H1 (cell line): ENCODE measurements around the gene TP63. TPM values are rescaled to one million over a fixed set of nuclear protein-coding genes. Genes with fewer than 3 reads are reported as not detected.

Experiments
- CBX8 ChIP-seq: fragments of 300-800, 300-1000 bp; sonication (generic); IDR thresholded peaks from 2 replicates; pipeline ENCODE4 v1.7.1; 2016; ENCODE audit warnings: low read depth, low read length, borderline replicate concordance
- CHD2 ChIP-seq: IDR thresholded peaks from 2 replicates; pipeline ENCODE4 v1.6.1; 2012; ENCODE audit warnings: low read length, improper control_type of control experiment
- CTBP2 ChIP-seq: IDR thresholded peaks from 2 replicates; pipeline ENCODE4 v1.7.0; 2011; ENCODE audit warnings: borderline replicate concordance, mild to moderate bottlenecking, moderate library complexity, mixed read lengths, low read length; ENCODE audit not compliant: insufficient read depth, insufficient read length
- GTF2F1 ChIP-seq: IDR thresholded peaks from 2 replicates; pipeline ENCODE4 v1.6.1; 2012; ENCODE audit warnings: low read depth, low read length, improper control_type of control experiment, borderline replicate concordance
- RFX5 ChIP-seq: IDR thresholded peaks from 2 replicates; pipeline ENCODE4 v1.6.1; 2011; ENCODE audit warnings: low read depth, low read length, improper control_type of control experiment, borderline replicate concordance
- RNF2 ChIP-seq: fragments of 200-900, 300-1000 bp; sonication (generic); IDR thresholded peaks from 2 replicates; pipeline ENCODE4 v1.7.1; 2016; ENCODE audit warnings: borderline replicate concordance, low read depth, mild to moderate bottlenecking, antibody characterized with exemption, low read length; ENCODE audit not compliant: poor library complexity, severe bottlenecking; ENCODE audit errors: missing control alignments
- SAP30 ChIP-seq: fragments of 300-600 bp; sonication (generic); IDR thresholded peaks from 2 replicates; pipeline ENCODE4 v1.7.1; 2012; ENCODE audit warnings: low read length, moderate library complexity, mild to moderate bottlenecking, inconsistent platforms; ENCODE audit not compliant: insufficient read depth, insufficient replicate concordance
- TCF12 ChIP-seq: IDR thresholded peaks from 2 replicates; pipeline ENCODE4 v1.6.1; 2011; ENCODE audit warnings: low read depth, mild to moderate bottlenecking, low read length
- polyA plus RNA-seq, 7 experiments: library from polyadenylated mRNA; depleted of rRNA in 3 of 7; stranded (reverse) in 5 of 7; unstranded in 2 of 7; fragments of >200 nt in 5 of 7; fragments of 200-250 nt in 2 of 7; gene quantifications; 1 replicate in 5 of 7; 2 replicates in 1 of 7; 4 replicates in 1 of 7; pipeline versions ENCODE4 v1.2.1 to v1.2.3, GENCODE V29; 2011 to 2013; ENCODE audit warnings: missing spikeins in 2 of 7, mixed read lengths in 2 of 7
- total RNA-seq: library from RNA; stranded (reverse); fragmentation: NEBNext Ultra II Directional; extraction: Animal tissue kit (Norgen Biotek cat#: 25700); gene quantifications from 2 replicates; pipeline ENCODE4 v1.2.1, GENCODE V29; 2021
- TF ChIP-seq, protein P1 (sequence below): fragments of 300-600 bp; sonication (generic); IDR thresholded peaks from 2 replicates; pipeline ENCODE4 v1.7.1; 2012; ENCODE audit warnings: low read length, moderate library complexity, mild to moderate bottlenecking, inconsistent platforms; ENCODE audit not compliant: insufficient replicate concordance

TP63 gene
- total and polyA plus RNA-seq, 2 of the 8 experiments (the other 6 are each of a cell fraction or from before 2014, with no cell fraction given) = not detected

DNA sequence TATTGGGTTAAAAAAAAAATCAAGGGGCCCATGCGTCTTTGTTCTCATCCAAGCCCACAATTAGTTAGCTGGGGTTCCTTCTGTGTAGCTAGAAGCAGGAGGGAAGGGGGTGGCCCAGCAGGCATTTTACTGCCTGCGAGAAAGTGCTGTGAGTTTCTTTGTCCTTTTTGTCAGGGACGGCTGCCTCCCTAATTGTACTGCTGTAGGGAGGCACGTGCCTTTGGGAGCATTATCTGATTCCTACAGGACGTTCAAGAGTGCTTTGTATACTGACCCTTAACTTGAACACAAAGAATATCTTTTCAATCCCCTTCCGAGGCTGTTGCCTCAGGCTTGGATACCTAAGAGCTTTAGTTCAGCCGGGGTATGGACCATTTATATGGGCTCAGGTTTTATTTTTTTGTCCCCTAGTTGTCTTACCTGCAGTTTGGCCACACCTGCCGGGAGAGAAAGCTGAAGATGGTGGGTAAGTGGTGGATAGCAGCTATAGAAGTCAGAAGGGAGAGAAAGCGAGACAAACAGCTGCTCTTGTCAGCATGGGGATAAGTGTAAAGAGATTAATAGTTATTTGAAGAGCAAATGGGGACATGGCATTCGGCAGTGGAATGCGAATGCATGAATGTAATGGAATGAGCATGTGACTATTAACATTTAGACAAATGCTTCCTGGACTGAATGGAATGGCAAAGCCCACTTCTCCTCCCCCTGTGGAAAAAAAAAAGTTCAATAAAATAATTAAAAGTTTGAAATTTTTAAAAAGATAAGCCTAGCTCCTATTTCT lies 175.2 kb downstream of the TP63 start (continued):
- TF ChIP-seq, protein P1, sequence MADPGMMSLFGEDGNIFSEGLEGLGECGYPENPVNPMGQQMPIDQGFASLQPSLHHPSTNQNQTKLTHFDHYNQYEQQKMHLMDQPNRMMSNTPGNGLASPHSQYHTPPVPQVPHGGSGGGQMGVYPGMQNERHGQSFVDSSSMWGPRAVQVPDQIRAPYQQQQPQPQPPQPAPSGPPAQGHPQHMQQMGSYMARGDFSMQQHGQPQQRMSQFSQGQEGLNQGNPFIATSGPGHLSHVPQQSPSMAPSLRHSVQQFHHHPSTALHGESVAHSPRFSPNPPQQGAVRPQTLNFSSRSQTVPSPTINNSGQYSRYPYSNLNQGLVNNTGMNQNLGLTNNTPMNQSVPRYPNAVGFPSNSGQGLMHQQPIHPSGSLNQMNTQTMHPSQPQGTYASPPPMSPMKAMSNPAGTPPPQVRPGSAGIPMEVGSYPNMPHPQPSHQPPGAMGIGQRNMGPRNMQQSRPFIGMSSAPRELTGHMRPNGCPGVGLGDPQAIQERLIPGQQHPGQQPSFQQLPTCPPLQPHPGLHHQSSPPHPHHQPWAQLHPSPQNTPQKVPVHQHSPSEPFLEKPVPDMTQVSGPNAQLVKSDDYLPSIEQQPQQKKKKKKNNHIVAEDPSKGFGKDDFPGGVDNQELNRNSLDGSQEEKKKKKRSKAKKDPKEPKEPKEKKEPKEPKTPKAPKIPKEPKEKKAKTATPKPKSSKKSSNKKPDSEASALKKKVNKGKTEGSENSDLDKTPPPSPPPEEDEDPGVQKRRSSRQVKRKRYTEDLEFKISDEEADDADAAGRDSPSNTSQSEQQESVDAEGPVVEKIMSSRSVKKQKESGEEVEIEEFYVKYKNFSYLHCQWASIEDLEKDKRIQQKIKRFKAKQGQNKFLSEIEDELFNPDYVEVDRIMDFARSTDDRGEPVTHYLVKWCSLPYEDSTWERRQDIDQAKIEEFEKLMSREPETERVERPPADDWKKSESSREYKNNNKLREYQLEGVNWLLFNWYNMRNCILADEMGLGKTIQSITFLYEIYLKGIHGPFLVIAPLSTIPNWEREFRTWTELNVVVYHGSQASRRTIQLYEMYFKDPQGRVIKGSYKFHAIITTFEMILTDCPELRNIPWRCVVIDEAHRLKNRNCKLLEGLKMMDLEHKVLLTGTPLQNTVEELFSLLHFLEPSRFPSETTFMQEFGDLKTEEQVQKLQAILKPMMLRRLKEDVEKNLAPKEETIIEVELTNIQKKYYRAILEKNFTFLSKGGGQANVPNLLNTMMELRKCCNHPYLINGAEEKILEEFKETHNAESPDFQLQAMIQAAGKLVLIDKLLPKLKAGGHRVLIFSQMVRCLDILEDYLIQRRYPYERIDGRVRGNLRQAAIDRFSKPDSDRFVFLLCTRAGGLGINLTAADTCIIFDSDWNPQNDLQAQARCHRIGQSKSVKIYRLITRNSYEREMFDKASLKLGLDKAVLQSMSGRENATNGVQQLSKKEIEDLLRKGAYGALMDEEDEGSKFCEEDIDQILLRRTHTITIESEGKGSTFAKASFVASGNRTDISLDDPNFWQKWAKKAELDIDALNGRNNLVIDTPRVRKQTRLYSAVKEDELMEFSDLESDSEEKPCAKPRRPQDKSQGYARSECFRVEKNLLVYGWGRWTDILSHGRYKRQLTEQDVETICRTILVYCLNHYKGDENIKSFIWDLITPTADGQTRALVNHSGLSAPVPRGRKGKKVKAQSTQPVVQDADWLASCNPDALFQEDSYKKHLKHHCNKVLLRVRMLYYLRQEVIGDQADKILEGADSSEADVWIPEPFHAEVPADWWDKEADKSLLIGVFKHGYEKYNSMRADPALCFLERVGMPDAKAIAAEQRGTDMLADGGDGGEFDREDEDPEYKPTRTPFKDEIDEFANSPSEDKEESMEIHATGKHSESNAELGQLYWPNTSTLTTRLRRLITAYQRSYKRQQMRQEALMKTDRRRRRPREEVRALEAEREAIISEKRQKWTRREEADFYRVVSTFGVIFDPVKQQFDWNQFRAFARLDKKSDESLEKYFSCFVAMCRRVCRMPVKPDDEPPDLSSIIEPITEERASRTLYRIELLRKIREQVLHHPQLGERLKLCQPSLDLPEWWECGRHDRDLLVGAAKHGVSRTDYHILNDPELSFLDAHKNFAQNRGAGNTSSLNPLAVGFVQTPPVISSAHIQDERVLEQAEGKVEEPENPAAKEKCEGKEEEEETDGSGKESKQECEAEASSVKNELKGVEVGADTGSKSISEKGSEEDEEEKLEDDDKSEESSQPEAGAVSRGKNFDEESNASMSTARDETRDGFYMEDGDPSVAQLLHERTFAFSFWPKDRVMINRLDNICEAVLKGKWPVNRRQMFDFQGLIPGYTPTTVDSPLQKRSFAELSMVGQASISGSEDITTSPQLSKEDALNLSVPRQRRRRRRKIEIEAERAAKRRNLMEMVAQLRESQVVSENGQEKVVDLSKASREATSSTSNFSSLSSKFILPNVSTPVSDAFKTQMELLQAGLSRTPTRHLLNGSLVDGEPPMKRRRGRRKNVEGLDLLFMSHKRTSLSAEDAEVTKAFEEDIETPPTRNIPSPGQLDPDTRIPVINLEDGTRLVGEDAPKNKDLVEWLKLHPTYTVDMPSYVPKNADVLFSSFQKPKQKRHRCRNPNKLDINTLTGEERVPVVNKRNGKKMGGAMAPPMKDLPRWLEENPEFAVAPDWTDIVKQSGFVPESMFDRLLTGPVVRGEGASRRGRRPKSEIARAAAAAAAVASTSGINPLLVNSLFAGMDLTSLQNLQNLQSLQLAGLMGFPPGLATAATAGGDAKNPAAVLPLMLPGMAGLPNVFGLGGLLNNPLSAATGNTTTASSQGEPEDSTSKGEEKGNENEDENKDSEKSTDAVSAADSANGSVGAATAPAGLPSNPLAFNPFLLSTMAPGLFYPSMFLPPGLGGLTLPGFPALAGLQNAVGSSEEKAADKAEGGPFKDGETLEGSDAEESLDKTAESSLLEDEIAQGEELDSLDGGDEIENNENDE = peak; percentile 60
- TF ChIP-seq CHD2 = no peak
- TF ChIP-seq CTBP2 = no peak
- 0 out of 2 replicates have a peak, but pooled peaks have one; percentile 14 for TF ChIP-seq TCF12
- TF ChIP-seq RFX5 = no peak
- no peak for TF ChIP-seq CBX8
- TF ChIP-seq SAP30 = no peak
- no peak for TF ChIP-seq GTF2F1
- no peak for TF ChIP-seq RNF2
